ENCODE measurements around the gene TGDS.

TGDS gene

DNA sequence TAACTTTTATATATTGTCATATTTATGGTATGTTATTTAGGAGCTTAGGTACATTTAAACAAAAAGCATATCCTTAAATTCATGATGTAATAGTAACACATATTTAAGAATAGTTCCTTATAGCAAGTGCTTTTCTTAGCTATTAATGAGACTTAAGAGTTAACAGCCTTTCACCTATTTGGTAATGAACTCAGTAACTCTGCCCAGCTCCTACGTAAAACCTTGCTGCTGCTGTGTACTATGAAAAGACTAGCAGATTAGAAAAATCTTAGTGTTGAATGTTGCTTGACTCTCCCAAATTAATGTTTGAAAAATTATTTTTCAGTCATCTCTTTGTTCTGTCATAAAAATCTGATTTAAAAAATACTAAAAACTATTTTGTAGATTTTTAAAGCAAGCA, 12.6 kb upstream of the TGDS start:
- Histone ChIP-seq H3K4me2 (ENCODE audit: low read length) (no peak overlapping the region), H3K27ac (ENCODE audit: low read depth, low read length) (no peak overlapping the region), H3K9ac (ENCODE audit: low read length) (no peak overlapping the region), H3K56ac (ENCODE audit: low read length) (no peak overlapping the region), H3K4me3 (ENCODE audit: low read length) (no peak overlapping the region), H3K4me1 (ENCODE audit: control insufficient read depth, low read depth, low read length) (no peaks in the 10 kb centered on the region), H3K23ac (ENCODE audit: low read length) (no peak overlapping the region), H3K36me3 (ENCODE audit: control insufficient read depth, insufficient read depth, low read length) (no peaks in the 10 kb centered on the region), H2BK15ac (replicated peaks; ENCODE audit: low read depth) (no peak overlapping the region), H3K18ac (ENCODE audit: low read length) (no peak overlapping the region), H2AK5ac (ENCODE audit: low read length) (no peak overlapping the region), H4K5ac (ENCODE audit: low read length) (no peak overlapping the region), H3K27me3 (ENCODE audit: insufficient read depth, low read length, poor library complexity) (no peaks in the 10 kb centered on the region), H3K79me1 (ENCODE audit: low read length) (peaks cover 2% of the 10 kb centered on the region), H4K8ac (ENCODE audit: low read depth, low read length) (no peak overlapping the region), H2BK120ac (ENCODE audit: low read depth, low read length) (no peak overlapping the region), H3K79me2 (ENCODE audit: control insufficient read depth, insufficient read depth, low read length) (no peaks in the 10 kb centered on the region), H3K4ac (ENCODE audit: low read depth, low read length) (no peak overlapping the region), H2BK5ac (ENCODE audit: low read length) (no peak overlapping the region)
- WGBS (ENCODE audit: extremely low coverage, insufficient coverage, low lambda C conversion rate): no CpG with 5 or more reads among the region's 1 CpG
- no peak for DNase-seq

DNA sequence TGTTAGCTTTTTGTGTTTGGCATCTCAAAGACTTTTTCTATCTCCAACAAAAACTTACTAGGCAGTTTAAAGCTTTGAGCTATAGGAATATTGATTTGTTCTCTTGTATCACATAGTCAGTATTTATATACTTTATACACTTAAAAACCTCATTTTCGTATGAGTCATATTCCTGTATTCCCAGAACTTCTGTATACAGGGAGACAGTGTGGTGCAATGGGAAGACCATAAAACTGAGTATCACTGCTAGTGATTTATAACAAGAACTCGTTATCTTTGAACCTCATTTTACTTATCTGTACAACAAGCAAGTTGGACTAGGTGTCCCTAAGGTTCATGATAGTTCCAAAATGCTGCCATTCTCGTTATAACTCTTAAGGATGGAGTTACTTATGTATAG, 12.0 kb upstream of the TGDS start:
- Histone ChIP-seq H3K27me3 (ENCODE audit: insufficient read depth, low read length, poor library complexity) (no peaks in the 10 kb centered on the region), H3K9ac (ENCODE audit: low read length) (no peak overlapping the region), H2BK120ac (ENCODE audit: low read depth, low read length) (no peak overlapping the region), H3K79me2 (ENCODE audit: control insufficient read depth, insufficient read depth, low read length) (peaks cover 2% of the 10 kb centered on the region), H4K8ac (ENCODE audit: low read depth, low read length) (no peak overlapping the region), H3K4me2 (ENCODE audit: low read length) (no peak overlapping the region), H2BK15ac (replicated peaks; ENCODE audit: low read depth) (no peak overlapping the region), H3K23ac (ENCODE audit: low read length) (no peak overlapping the region), H3K4me3 (ENCODE audit: low read length) (no peak overlapping the region), H2AK5ac (ENCODE audit: low read length) (no peak overlapping the region), H4K5ac (ENCODE audit: low read length) (no peak overlapping the region), H3K79me1 (ENCODE audit: low read length) (peaks cover 2% of the 10 kb centered on the region), H3K4ac (ENCODE audit: low read depth, low read length) (no peak overlapping the region), H3K27ac (ENCODE audit: low read depth, low read length) (no peak overlapping the region), H3K4me1 (ENCODE audit: control insufficient read depth, low read depth, low read length) (no peaks in the 10 kb centered on the region), H3K36me3 (ENCODE audit: control insufficient read depth, insufficient read depth, low read length) (no peaks in the 10 kb centered on the region), H3K56ac (ENCODE audit: low read length) (no peak overlapping the region), H2BK5ac (ENCODE audit: low read length) (no peak overlapping the region), H3K18ac (ENCODE audit: low read length) (no peak overlapping the region)
- no peak for DNase-seq
- WGBS (ENCODE audit: extremely low coverage, insufficient coverage, low lambda C conversion rate): no CpG with 5 or more reads among the region's 3 CpGs

DNA sequence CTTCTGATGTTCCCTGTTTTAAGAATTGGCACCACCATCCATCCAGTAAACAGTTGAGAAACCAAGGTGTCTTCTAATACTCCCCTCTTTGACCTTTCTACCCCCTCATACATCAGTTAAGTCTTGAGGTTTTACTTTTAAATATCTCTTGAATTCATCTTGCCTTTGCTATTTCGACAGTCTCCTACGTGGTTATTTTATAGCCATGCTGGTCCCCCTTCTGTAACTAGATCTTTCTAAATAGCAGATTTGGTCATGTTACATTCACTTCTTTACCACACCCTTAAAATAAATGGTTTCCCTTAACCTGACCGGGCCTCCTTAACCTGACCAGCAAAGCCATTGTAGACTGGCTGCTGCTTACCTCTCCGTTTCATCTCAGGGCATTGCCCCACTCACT, 11.1 kb upstream of the TGDS start:
- Histone ChIP-seq H3K36me3 (ENCODE audit: control insufficient read depth, insufficient read depth, low read length) (no peaks in the 10 kb centered on the region), H3K4me3 (ENCODE audit: low read length) (no peak overlapping the region), H3K23ac (ENCODE audit: low read length) (no peak overlapping the region), H3K79me1 (ENCODE audit: low read length) (peaks cover 2% of the 10 kb centered on the region), H3K56ac (ENCODE audit: low read length) (no peak overlapping the region), H2BK120ac (ENCODE audit: low read depth, low read length) (no peak overlapping the region), H3K18ac (ENCODE audit: low read length) (no peak overlapping the region), H3K4me1 (ENCODE audit: control insufficient read depth, low read depth, low read length) (no peaks in the 10 kb centered on the region), H3K9ac (ENCODE audit: low read length) (no peak overlapping the region), H4K8ac (ENCODE audit: low read depth, low read length) (no peak overlapping the region), H3K4me2 (ENCODE audit: low read length) (no peak overlapping the region), H3K4ac (ENCODE audit: low read depth, low read length) (no peak overlapping the region), H3K79me2 (ENCODE audit: control insufficient read depth, insufficient read depth, low read length) (peaks cover 2% of the 10 kb centered on the region), H3K27ac (ENCODE audit: low read depth, low read length) (no peak overlapping the region), H2AK5ac (ENCODE audit: low read length) (no peak overlapping the region), H4K5ac (ENCODE audit: low read length) (no peak overlapping the region), H2BK15ac (replicated peaks; ENCODE audit: low read depth) (no peak overlapping the region), H2BK5ac (ENCODE audit: low read length) (no peak overlapping the region), H3K27me3 (ENCODE audit: insufficient read depth, low read length, poor library complexity) (no peaks in the 10 kb centered on the region)
- DNase-seq: no peak
- no CpG with 5 or more reads among the region's 4 CpGs for WGBS (ENCODE audit: extremely low coverage, insufficient coverage, low lambda C conversion rate)

DNA sequence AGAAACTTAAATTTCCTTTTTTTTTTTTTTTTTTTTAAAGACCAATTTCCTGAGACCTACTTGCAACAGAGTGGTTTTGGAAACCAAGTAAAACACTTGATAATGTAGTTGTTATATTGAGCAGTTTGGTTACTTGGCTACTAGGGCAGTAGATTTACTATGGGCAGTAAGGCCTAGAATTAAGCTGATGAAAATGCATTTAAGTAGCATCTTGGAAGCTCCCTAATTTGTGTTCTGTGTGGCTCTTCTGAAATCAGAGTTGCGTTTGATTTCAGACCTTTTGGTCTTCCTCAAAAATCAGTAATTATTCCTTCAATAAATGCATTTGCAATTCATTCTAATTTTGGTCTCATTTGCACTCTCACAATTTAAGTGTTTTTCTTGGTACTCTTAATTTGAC, 6.5 kb upstream of the TGDS start:
- Histone ChIP-seq H3K79me1 (ENCODE audit: low read length) (peaks cover 2% of the 10 kb centered on the region), H2BK5ac (ENCODE audit: low read length) (no peak overlapping the region), H3K27me3 (ENCODE audit: insufficient read depth, low read length, poor library complexity) (peaks cover 5% of the 10 kb centered on the region), H3K27ac (ENCODE audit: low read depth, low read length) (peak overlapping the region; percentile 16), H3K36me3 (ENCODE audit: control insufficient read depth, insufficient read depth, low read length) (no peaks in the 10 kb centered on the region), H3K23ac (ENCODE audit: low read length) (no peak overlapping the region), H3K4ac (ENCODE audit: low read depth, low read length) (peak overlapping the region; percentile 38), H3K56ac (ENCODE audit: low read length) (peak overlapping the region; percentile 98), H4K8ac (ENCODE audit: low read depth, low read length) (no peak overlapping the region), H3K4me2 (ENCODE audit: low read length) (peak overlapping the region; percentile 81), H2AK5ac (ENCODE audit: low read length) (no peak overlapping the region), H2BK120ac (ENCODE audit: low read depth, low read length) (no peak overlapping the region), H2BK15ac (replicated peaks; ENCODE audit: low read depth) (no peak overlapping the region), H3K9ac (ENCODE audit: low read length) (peak overlapping the region; percentile 96), H3K4me1 (ENCODE audit: control insufficient read depth, low read depth, low read length) (no peaks in the 10 kb centered on the region), H3K18ac (ENCODE audit: low read length) (no peak overlapping the region), H3K4me3 (ENCODE audit: low read length) (peak overlapping the region; percentile 93), H4K5ac (ENCODE audit: low read length) (no peak overlapping the region), H3K79me2 (ENCODE audit: control insufficient read depth, insufficient read depth, low read length) (peaks cover 2% of the 10 kb centered on the region)
- DNase-seq: no peak
- WGBS (ENCODE audit: extremely low coverage, insufficient coverage, low lambda C conversion rate): no CpG with 5 or more reads among the region's 1 CpG

DNA sequence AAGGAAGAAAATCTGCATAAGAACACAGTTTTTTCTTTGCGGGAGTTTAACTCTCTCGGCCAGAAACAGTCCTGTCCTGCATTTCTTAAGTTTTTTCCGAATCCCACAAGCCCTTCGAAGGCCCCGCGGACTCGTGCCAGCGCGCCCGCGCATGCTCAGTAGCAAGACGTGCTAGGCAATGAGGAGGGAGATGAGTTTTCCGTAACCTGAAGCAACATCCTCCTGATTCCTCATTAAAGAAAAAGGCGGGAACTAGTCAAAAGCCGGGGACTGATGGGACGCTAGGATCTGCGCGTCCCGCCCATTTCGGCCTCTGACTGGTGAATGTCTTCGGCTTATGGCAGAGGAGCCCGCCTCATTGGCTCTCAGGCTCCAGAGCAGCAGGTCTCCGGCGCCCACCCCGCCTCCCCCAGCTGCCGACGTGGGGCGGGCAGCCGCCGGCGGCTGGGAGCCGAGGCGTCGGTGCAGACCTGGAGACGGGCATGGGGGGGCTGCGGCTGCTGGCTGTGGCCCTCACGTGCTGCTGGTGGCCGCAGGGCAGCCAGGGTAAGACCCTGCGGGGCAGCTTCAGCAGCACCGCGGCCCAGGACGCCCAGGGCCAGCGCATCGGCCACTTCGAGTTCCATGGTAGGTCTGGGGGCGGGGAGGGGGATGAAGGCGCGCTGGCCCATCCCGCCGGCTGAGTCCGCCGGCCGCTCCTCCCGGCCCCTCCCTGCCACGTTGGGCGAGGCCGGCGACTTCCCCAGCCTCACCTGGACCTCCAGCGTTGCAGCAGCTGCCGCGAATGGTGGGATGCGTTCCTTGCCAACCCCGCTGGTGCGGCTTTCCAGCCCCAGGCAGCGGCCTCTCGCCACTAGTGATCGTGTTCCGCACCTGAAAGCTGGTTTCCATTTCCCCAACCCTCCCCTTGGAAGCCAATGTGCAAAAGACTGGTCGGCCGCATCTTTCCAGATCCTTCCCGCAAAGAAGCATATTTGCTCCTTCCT, 5.8 kb upstream of the TGDS start, which contains the start of gene GPR180:
Gene GPR180, plus strand, starts transcription at position 412 of the 986 bp plus-strand sequence. Its CDS starts 71 bp downstream, at position 483.
- Histone ChIP-seq H3K4me3 (ENCODE audit: low read length) (peak within 1 kb of the TSS; percentile 93), H3K9ac (ENCODE audit: low read length) (peak within 1 kb of the TSS; percentile 96), H3K23ac (ENCODE audit: low read length) (no peak within 1 kb of the TSS), H3K27ac (ENCODE audit: low read depth, low read length) (peak within 1 kb of the TSS; percentile 29), H3K18ac (ENCODE audit: low read length) (peak within 1 kb of the TSS; percentile 9), H3K4me2 (ENCODE audit: low read length) (peak within 1 kb of the TSS; percentile 81), H2AK5ac (ENCODE audit: low read length) (no peak within 1 kb of the TSS), H3K36me3 (ENCODE audit: control insufficient read depth, insufficient read depth, low read length) (no peaks in the 10 kb centered on the region), H3K79me2 (ENCODE audit: control insufficient read depth, insufficient read depth, low read length) (peaks cover 2% of the 10 kb centered on the region), H3K56ac (ENCODE audit: low read length) (peak within 1 kb of the TSS; percentile 98), H3K4me1 (ENCODE audit: control insufficient read depth, low read depth, low read length) (no peaks in the 10 kb centered on the region), H2BK5ac (ENCODE audit: low read length) (peak within 1 kb of the TSS; percentile 88), H3K79me1 (ENCODE audit: low read length) (no peaks in the 10 kb centered on the region), H4K8ac (ENCODE audit: low read depth, low read length) (no peak within 1 kb of the TSS), H3K4ac (ENCODE audit: low read depth, low read length) (peak within 1 kb of the TSS; percentile 38), H2BK15ac (replicated peaks; ENCODE audit: low read depth) (no peak within 1 kb of the TSS), H2BK120ac (ENCODE audit: low read depth, low read length) (no peak within 1 kb of the TSS), H3K27me3 (ENCODE audit: insufficient read depth, low read length, poor library complexity) (peaks cover 5% of the 10 kb centered on the region), H4K5ac (ENCODE audit: low read length) (no peak within 1 kb of the TSS)
- no CpG with 5 or more reads among the region's 71 CpGs for WGBS (ENCODE audit: extremely low coverage, insufficient coverage, low lambda C conversion rate)
- DNase-seq: peak; percentile 100
